NCI-H446 treated with DMSO at 0.1 percent for 48 hours (cell line): ENCODE data around the gene USP15.
"Not testable (repeated sequence)": the region's sequence is repeated elsewhere in the genome, so short reads cannot be mapped to it uniquely, and the experiment has no call there.

Source experiments
- DNase-seq: peaks from one replicate; lab custom pipeline; 2025; lab: John Stamatoyannopoulos, UW

The USP15 gene

GRCh38 chr12:62458626-62459025 lies 198.4 kb downstream of the USP15 start:
- DNase-seq = no peak

- no peak for DNase-seq
Observed at GRCh38 chr12:62459976-62460375, 199.8 kb downstream of the USP15 start.

GRCh38 chr12:62461171-62461837 lies 201.1 kb downstream of the USP15 start:
- DNase-seq = not testable (repeated sequence)

- DNase-seq = not testable (repeated sequence)
Observed at GRCh38 chr12:62463252-62463651, 203.0 kb downstream of the USP15 start.
